GM19035 (cell line): ENCODE measurements around the gene SIVA1.
A peak's percentile ranks its signal among the peaks of the same experiment; 100 is the strongest.
"Not testable (repeated sequence)": the region's sequence is repeated elsewhere in the genome, so short reads cannot be mapped to it uniquely, and the experiment has no call there.

Experiments
- ATAC-seq: cut with Tn5 transposase; IDR thresholded peaks from one replicate; pipeline ENCODE4 v1.9.1; 2021; ENCODE audit not compliant: unreplicated experiment

SIVA1 gene

DNA sequence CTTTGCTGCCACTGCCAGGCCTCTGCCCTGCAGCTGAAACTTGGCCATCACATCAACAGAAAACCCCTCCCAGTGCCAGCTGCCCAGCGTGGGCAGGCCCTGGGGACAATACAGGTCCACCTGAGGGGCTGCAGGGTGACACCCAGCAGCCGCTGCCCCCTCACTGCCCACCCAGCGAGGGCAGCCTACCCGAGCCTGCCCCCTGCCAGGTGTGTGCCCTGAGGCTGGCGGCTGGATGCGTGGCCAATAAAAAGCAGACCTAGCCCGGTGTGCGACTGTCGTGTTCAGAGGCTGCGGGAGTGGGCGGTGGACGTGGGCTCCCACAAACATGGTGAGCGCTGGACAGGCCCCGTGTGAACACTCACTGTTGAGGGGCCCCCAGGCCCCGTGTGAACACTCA is 33.6 kb upstream of the SIVA1 start:
- no peak for ATAC-seq

DNA sequence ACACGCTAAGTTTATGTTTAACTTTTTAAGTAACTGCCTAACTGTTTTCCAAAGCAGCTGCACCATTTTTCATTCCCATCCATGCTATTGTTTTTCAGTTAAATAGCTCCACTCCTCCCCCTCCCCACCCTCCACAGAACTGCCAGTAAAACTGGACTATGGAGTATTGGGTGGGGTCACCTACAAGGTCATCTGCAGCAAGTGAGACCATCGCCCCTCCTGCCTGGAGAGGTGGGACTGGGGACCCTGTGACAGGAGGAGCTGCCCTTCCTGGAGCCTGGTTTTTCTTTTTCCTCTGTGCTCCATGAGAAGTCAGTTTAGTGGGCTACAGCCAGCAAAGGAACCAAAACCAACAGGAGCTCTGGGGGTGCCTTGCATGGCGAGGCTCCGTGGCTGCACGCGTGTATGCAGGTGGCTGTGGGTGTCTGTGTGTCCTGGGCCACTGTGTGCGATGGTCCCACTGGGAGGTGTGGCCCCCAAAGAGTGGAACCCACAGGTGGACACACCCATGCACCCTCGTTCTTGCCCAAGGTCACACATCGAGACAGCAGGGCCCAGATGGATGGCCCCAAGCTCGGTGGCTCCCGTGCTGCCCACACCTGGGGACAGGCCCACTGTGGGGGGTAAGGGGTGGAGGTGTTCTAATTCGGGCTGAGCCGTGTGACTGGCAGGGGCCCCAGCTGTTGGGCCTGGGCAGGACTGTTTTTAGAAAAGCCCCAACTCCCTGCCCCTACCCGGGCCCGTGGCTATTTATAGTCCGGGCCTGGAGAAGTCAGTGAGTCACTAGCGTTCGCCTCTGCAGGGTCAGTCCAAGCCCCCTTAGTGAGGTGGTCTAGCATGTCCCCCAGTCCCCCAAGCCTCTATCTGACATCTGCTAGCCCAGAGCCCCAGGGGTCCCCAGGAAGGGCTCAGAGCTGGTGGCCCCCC is 31.2 kb upstream of the SIVA1 start:
- ATAC-seq = no peak

DNA sequence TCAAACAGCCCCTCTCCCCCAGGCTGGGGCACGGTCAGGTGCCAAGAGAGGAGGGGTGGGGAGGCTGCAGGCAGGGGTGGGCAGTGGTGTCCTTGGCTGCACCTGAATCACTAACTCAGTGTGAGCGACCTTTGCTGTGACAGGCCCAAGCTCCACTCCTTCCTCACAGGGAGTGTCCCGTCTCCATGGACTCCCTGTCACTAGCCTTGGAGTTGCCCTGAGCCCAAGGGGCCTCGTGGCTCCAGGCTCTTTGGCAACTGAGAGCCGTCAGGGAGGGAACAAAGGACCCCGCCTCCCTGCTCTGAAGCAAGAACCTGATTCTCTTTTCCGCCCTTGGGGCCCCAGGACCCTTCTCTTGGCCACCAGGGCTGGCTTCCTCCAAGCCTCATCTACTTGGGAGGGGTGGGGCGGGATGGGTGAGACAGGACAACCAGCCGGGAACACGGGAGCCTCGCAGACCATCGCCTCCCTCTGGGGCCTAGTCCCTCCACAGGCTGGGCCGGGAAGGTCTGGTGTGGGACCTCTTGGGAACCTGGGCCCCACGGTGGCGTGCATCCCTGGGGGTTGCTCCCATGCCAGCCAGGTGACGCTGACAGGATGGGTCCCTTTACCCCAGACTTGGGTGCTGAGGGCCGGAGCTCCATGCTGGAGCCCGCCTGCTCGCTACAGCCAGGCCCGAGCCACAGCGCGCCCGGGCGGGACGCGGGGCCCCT is 29.9 kb upstream of the SIVA1 start:
- ATAC-seq = no peak

DNA sequence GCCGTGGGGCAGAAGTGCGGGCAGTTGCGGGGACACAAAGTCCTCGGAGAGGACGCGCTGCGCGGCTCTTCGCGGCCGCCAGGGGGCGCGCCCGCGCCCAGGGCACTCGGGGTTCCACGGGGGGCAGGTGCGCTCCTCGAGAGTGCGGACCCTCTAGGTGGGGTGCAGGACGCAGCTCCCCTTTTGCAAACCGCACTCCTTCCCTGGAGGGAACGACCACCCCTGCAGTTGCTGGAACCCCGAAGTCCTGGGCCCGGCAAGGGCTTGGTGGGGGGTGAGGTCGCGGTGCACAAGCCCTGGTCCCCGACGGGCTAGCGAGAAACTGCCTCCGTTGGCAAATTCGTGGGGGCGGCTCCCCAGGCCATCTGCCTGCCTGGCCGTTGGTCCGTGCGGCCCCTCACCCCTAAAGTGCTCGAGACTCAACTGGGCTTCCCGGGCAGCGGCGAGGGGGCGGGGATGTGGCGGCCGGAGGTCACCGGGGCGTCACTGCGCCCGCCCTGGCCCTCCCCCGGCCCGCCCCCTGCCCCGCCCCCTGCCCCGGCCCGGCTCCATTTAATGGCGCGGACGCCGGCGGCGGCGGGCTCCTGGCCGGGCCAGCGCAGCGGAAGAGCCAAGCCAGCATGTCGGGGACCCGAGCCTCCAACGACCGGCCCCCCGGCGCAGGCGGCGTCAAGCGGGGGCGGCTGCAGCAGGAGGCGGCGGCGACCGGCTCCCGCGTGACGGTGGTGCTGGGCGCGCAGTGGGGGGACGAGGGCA is 29.1 kb upstream of the SIVA1 start, which contains the start of gene ADSS1:
ADSS1 (plus strand) TSS at position 579 of the 756 bp plus-strand sequence; CDS start at position 621, 42 bp downstream.
- ATAC-seq = peak; percentile 68

DNA sequence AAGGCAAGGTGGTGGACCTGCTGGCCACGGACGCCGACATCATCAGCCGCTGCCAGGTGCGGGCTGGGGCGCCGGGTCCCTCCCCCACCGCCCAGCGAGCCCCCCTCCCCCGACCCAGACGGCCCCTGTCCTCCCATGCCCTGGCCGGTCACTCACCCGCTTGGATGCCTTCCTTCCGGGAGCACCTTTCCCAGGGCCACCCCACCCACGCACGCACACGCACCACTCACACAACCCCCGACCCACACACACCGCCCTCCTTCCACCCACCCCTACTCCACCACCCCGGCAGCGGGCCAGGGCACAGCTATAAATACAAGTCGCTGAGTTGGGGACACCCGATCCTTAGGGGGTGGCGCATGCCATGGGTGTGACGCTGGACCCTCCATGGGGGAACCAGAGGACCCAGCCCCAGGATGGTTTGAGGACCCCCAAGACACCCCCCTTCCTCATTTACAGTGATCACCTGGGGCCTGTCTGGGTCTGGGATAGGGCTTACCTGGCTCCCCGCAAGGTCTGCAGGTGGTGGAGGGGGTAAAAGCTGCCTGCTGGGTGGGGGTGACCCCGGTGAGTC is 28.5 kb upstream of the SIVA1 start:
- no peak for ATAC-seq

DNA sequence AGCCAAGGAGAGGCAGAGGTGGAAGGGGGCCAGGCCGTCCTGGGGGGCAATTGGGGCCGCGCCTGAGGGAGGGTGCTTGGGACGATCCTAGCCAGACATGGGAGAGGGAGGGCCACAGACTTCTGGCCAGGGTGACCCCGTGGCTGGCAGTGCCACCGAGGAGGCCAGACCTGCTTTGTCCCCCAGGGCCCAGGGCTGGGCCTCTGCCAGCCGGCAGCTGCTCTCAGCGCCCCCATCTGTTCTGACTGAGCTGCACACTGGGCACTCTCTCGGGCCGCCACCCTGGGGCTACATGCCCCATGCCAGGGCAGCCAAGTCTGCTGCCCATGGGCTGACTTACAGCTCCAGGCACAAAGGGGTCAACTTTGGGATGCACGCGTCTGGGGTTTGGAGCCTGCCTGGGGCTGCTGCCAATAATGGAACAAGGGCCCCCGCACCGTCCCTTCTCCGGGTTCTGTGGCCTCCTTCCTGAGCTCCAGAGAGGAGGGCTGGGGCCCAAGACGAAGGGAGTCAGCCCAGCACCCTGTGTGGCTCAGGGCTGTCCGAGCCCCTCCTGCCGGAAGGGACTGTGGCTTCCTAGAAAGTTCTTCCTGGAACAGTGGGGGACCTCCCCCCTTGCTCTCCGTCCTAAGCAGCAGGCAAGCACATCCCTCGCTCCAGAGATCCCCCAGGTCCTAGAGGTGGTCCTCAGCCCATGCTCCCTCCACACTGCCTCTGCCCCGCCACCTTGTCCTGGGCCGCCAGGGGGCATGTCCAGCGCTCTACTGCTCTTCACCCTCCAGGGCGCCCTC is 27.8 kb upstream of the SIVA1 start:
- ATAC-seq = no peak

DNA sequence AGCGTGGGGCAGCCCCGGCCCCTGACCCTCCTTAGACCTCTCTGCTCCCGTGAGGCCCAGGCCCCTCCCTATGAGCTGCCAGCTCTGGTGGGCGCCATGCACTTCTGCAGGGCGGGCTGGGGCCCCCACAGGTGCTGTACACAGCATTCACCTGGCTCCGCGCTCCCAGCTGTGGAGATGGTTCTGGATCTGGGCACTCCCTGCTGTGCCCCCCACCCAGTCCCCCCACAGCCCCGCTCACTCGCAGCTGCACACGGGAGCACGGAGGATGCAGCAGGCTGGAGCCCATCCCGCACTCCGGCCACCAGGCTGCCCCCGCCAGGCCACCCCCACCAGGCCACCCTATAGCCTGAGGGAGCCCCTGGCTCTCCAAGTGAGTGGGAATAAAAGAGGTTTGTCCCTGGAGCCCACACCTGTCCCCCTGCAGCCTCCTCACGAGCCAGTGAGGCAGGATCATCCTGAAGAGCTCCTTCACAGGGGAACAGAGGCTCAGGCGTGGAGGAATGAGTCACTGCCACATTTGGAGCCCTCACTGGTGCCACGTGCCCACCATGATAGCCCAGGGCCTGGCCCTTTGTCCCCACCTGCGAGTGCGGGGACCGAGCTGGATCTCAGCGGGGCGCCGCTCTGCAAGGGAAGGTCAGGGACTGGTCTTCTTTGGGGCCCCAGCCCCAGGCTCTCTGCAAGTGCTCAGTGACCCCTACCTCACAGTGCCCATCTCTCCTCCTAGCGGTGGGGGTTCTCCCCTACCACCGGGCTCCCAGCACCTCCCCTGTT is 27.0 kb upstream of the SIVA1 start:
- ATAC-seq = no peak

DNA sequence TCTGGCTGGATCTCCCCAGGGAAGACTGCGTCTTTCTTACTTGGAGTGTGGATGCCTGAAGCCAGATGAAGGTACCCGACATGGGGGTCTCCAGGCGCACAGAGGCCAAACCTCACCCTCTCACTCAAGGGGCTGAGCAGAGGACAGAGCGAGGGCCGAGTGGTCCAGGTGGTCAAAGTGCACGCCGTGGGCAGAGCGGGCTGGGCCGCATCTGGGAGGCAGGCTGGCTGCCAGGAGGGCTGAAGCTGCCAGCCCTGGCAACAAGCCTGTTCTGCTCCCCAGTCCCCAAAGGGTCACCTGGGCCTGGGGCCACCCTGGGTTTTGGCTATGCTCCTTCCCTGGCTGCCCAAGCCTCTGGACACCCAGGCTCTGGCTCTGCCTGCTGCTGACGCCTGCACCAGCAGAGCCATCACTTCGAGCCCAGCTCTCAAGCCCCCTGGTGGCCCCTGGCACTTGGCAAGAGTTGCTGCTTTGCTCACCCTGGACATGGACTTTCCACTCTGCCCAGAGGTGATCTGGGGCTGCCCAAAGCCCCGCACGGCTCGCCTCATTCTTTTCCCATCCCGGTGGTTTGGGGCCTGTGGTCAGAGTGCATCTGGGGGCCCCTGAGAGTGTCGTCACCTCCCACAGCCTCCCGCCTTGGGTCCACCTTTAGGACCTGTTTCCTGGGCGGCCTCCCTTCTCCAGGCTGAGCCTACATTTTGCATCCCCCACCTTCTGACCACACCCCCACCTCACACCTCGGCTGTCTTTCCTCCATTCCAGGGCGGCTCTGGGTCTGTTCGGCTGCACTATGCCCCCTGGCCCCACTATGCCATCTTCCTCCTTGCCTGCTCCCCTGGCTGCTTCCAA is 26.1 kb upstream of the SIVA1 start:
- ATAC-seq = no peak

DNA sequence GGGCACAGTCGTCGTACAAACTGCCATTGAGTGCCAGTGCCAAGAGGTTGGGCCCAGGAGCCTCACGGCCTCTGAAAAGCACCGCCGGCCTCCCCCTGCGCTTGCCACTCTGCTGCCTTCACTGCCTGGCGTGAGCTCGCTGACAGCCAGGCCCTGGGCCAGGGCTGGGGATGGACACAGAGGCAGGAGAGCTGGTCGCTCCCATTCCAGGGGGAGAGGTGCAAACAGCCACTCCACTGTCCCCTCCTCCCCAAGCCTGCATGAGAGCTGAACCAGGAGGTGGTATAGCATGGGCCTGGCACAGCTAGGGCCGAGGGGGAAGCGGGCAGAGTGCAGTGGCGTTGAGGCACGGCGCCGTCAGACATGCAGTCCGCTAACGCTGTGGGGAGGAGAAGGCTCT is 24.3 kb upstream of the SIVA1 start:
- no peak for ATAC-seq

DNA sequence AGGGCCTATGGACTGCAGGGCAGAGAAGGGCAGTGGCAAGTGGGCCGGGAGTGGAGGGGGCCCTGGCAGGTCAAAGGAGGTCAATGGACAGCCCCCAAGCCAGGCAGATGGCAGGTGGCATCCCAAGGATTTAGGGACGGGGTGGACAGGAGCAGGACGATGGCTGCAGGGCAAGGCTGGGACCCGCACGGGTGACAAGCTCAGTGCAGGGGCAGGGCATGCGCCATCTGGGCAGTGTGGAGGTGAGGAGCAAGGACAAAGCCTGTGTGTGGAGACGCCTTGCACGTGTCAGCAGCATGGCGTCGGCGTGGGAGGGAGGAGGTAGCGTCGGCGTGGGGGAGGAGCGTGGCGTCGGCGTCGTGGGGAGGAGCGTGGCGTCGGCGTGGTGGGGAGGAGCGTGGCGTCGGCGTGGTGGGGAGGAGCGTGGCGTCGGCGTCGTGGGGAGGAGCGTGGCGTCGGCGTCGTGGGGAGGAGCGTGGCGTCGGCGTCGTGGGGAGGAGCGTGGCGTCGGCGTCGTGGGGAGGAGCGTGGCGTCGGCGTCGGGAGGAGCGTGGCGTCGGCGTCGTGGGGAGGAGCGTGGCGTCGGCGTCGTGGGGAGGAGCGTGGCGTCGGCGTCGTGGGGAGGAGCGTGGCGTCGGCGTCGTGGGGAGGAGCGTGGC is 23.6 kb upstream of the SIVA1 start:
- not testable (repeated sequence) for ATAC-seq

DNA sequence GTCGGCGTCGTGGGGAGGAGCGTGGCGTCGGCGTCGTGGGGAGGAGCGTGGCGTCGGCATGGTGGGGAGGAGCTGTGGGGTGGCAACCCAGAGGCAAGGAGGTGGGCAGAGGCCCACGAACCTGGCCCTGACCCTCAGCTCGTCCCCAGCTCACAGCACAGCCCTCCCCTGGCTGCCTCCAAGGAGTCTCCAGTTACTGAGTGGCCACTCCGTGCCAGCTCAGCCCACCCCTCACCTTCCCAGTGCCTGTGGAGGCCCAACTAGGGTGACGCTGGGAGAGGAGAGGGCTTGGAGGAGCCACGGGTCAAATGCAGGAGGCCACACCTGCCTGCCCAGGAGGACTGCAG is 23.1 kb upstream of the SIVA1 start:
- ATAC-seq = no peak

DNA sequence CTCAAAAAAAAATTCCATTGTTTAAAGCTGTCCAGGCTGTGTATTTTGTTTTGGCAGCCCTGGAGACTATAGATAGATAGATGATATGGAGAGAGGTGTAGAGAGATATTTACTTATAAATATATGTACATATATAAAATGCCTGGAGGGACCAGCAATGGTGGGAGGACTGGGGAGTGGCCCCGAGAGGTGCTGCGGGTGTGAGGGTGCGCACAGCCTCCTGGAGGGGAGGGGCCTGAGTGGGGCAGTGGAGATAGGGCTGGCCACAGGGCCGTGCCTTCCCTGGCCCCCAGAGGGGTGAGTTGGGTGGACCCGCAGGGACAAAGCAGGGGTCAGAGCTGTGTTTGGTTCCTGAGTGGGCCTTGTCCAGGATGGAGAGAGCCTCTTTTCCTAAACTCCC is 22.5 kb upstream of the SIVA1 start:
- ATAC-seq = no peak

DNA sequence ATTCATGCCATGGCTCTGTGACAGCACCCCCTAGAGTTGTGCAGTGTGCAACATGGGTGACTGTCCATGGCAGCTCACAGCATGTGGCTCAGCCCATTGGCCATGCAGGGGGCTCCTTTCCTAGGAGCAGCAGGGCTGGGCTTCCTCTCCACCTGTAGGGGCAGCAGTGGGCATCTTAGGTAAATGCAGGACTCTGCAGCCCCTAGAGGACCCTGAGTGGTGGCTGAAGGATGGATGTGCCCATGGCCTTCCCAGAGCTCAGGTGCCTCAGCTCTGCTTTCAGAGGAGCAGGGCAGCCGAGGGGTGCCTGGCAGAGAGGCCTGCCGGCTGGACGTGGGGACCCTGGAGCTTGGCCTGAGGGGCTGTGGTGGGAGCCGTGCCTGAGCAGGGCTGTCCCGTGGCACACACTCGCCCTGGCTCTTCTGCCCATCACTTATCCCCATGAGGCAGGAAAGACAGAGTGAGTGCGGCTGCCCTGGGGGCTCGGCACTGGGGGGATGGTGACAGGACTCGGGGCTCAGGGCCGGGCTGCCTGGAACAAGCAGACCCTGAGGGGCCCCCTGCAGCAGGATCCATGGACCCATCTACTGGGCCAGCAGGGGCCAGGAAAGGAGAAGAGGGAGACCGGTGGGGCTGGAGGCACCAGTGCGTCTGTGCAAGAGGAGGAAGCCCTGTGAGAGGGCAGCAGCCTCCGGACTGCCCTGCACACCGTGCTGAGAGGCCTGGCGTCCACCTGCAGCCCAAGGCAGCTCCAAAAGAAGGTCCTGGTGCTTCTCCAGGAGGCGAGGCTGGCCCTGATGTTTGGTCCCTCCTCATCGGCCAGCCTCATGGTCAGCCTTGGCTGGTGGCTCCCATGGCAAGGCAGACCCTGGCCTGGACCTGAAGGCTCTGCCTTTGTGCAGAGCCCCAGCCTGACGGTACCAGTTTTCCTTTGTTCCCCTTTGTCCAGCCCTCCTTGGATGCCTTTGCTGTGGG is 21.3 kb upstream of the SIVA1 start:
- no peak for ATAC-seq

DNA sequence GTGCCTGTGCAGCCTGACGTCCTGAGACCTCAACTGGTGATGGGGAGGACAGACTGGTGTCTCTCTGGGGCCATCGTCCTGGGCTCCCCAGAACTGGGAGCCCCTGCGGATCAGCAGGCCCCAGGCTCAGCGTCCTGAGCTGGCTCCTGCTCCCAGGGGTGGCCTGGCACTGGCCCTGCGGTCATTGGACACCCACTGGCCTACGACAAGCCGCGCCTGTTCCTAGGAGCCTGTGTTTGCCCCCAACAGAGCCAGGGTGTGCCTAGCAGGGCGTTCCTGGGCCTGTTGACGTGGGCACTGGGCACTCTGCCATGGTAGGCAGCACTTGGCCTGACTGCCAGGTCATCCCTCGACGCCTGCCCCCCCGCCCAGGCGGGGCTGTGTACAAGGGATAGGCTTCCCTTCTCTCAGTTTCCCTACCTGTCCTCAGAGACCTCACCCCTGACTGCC is 20.6 kb upstream of the SIVA1 start:
- no peak for ATAC-seq

DNA sequence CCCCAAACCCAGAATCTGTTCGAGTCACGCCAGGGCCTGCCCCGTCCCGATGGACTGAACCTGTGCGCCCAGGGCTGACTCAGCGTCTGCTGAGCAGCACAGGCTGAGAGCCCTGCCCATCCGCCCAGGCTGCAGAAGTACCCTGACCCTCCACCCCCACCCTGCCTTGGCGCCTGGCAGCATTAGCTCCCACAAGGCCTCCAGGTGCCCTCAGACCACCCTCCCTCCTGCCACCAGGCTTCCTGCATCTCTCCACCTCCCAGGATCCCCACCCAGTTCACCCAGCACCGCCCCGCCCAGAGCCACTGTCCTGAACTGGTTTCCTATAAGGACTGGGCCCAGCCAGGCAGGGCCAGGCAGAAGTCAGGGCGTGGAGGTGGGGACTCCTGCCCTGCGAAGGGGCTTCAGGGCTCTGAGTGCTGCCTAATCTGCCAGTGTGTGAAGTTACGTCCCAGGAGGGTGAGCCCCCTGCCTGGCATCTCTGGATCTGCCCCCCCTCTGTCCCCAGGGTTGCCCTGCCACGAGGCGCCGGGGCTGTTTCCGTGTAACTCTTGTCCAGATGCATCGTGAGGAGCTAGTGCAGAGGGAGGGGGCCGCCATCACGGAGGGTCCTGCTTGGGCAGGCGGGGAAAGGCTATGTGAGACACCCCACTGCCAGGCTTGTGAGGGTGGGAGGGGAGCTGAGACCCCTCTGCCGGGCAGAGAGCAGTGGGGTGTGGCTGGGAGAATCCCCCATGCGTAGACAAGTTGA is 19.8 kb upstream of the SIVA1 start:
- ATAC-seq = no peak

DNA sequence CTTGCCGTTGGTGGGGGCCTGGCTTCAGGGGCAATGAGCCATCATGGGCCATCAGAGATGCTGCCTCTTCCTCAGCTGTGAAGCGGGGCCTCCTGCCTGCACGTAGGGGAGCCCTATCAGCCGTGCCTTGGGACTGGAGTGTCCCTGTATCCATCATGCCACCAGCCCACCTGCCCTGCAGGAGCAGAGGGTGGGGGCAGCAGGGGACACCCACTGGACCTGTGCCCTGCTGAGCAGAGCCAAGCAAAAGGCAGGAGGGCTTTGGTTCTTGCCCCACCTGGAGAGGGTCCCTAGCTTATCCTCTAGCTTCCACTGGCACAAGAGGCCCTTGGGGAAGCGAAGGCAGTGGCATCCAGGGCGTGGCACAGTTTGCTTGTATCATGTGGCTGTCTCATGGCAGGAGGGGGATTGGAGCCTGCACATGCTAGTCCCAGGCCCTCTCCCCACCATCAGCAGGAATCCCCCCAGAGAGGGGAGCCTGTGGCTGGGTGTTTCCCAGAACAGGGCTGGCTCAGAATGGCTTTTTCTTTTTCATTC is 18.8 kb upstream of the SIVA1 start:
- ATAC-seq = no peak
